ENCODE measurements around the gene PDE4B.
A peak's percentile ranks its signal among the peaks of the same experiment; 100 is the strongest.
"Not testable (repeated sequence)": the region's sequence is repeated elsewhere in the genome, so short reads cannot be mapped to it uniquely, and the experiment has no call there.

PDE4B gene

DNA sequence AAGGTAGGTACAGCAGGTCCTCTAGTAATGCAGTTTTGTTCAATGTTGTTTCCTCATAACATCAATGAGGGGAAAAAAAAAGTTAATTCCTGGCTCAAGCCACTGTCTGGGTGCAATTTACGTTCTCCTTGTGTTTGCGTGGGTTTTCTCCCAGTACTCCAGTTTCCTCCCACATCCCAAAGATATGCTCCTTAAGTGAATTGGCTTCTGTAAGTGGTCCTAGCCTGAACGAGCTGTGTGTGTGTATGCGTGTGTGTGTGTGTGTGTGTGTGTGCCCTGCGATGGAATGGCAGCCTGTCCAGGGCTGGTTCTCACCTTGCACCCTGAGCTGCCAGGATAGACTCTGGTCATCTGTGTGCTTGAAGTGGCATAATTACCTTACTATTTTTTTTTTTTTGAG lies 332.0 kb downstream of the PDE4B start:
- TF ChIP-seq, protein P1, sequence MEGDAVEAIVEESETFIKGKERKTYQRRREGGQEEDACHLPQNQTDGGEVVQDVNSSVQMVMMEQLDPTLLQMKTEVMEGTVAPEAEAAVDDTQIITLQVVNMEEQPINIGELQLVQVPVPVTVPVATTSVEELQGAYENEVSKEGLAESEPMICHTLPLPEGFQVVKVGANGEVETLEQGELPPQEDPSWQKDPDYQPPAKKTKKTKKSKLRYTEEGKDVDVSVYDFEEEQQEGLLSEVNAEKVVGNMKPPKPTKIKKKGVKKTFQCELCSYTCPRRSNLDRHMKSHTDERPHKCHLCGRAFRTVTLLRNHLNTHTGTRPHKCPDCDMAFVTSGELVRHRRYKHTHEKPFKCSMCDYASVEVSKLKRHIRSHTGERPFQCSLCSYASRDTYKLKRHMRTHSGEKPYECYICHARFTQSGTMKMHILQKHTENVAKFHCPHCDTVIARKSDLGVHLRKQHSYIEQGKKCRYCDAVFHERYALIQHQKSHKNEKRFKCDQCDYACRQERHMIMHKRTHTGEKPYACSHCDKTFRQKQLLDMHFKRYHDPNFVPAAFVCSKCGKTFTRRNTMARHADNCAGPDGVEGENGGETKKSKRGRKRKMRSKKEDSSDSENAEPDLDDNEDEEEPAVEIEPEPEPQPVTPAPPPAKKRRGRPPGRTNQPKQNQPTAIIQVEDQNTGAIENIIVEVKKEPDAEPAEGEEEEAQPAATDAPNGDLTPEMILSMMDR (IDR thresholded peaks at IDR 0.05; ENCODE audit: low read depth, low read length), result no peak
- H3K4me3 ChIP-seq (ENCODE audit: low read depth, low read length), result no peak overlapping the region
- in situ Hi-C loops (cut with HindIII; ENCODE audit: low sequenced_read_pairs), result no loop called here
- no peak for DNase-seq (ENCODE audit: low read depth, low spot score)

DNA sequence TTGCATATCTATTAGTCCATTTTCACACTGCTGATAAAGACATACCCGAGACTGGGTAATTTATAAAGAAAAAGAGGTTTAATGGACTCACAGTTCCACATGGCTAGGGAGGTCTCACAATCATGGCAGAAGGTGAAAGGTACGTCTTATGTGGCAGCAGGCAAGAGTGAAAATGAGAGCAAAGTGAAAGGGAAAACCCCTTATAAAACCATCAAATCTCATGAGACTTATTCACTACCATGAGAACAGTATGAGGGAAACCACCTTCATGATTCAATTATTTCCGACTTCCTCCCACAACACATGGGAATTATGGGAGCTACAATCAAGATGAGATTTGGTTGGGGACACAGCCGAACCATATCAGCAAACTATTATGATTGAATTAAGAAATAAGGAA lies 335.9 kb downstream of the PDE4B start:
- H3K4me3 ChIP-seq (ENCODE audit: low read depth, low read length); DNase-seq (ENCODE audit: low read depth, low spot score); in situ Hi-C loops (cut with HindIII; ENCODE audit: low sequenced_read_pairs): not testable (repeated sequence)

DNA sequence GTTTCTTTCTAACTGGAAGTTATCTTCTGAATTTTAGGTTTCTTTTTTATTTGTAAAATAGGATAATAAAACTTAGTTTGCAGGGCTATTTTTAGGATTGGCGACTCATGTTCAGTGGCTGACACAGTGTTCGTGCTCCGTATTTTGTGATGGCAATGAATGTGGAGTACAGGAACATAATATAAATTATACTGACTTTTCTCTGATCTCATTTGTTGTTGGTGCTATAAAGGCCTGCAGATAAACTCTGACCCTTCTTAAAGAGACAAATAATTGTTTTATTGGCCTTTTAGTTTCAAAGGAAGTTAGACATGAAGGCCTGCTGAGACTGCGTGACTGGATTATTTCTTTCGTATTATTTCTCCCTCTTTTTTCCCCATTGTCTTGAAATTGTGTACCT lies 339.6 kb downstream of the PDE4B start:
- in situ Hi-C loops (cut with HindIII; ENCODE audit: low sequenced_read_pairs), result no loop called here
- TF ChIP-seq, protein P1 (IDR thresholded peaks at IDR 0.05; ENCODE audit: low read depth, low read length), result no peak
- H3K4me3 ChIP-seq (ENCODE audit: low read depth, low read length), result no peak overlapping the region
- DNase-seq (ENCODE audit: low read depth, low spot score), result no peak

DNA sequence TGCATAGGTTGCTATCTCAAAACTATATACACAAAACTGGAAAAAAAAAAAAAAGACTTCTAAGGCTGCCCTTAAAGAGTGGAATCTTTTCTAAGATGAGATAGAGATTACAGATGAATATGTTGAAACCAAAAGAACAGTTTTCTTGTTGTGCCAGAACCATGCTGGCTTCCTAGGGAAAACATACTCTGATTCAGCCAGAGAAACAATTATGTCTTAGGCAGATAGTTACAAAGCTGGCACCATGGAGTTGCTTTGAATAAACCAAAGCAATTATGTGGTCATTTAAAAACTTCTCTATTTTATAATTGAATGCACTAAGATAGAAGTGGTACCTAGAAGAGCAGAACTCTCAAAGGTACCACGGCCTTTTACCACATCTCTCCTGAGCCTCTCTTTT lies 341.3 kb downstream of the PDE4B start:
- no peak for DNase-seq (ENCODE audit: low read depth, low spot score)
- TF ChIP-seq, protein P1 (IDR thresholded peaks at IDR 0.05; ENCODE audit: low read depth, low read length), result no peak
- H3K4me3 ChIP-seq (ENCODE audit: low read depth, low read length), result no peak overlapping the region
- in situ Hi-C loops (cut with HindIII; ENCODE audit: low sequenced_read_pairs), result no loop called here

DNA sequence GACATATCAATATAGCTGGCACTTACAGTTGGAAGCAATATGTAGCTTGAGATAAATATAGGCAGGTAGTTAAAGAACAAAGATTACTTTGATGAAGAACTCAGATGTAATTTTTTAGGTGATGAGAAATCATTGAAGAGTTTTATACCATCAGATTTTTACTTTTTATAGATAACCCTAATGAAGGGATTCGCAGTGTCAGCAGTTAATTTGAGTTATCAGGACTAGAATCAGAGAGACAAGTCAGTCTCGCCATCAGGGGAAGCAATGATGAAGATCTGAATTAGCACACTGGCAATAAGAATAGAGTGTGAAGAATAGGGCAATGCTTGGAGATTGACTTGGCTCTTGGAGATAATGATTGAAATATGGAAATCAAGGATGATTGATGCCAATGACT lies 342.5 kb downstream of the PDE4B start:
- TF ChIP-seq, protein P1 (IDR thresholded peaks at IDR 0.05; ENCODE audit: low read depth, low read length), result no peak
- no peak overlapping the region for H3K4me3 ChIP-seq (ENCODE audit: low read depth, low read length)
- in situ Hi-C loops (cut with HindIII; ENCODE audit: low sequenced_read_pairs), result no loop called here
- no peak for DNase-seq (ENCODE audit: low read depth, low spot score)

DNA sequence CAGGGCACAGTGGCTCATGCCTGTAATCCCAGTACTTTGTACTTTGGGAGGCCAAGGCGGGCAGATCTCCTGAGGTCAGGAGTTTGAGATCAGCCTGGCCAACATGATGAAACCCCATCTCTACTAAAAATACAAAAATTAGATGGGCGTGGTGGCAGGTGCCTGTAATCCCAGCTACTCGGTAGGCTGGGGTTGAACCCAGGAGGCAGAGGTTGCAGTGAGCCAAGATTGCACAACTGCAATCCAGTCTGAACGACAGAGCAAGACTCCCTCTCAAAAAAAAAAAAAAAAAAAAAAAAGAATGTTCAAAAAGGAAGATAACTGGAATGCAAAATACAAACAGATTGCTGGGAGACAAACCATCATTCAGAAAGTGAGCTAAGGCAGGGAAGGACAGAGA lies 343.7 kb downstream of the PDE4B start:
- DNase-seq (ENCODE audit: low read depth, low spot score); in situ Hi-C loops (cut with HindIII; ENCODE audit: low sequenced_read_pairs): not testable (repeated sequence)

DNA sequence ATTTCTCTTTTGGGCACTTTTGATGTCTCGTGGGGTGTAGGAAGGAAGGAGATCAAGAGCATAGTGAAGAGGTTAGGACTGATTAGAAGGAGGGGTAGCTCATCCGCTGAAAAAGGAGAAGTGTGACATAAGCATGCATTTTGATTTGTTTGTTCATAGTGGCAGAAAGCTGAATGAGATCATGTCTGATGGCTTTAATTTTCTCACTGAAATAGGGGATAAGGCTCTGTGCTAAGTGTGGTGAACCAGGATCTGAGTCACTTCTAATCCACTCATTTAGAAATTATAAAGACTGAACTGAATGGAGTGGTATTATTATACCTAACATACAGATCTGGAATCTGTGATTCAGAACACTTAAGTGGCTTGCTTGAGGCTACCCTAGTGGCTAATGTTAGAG lies 344.5 kb downstream of the PDE4B start:
- in situ Hi-C loops (cut with HindIII; ENCODE audit: low sequenced_read_pairs), result no loop called here
- DNase-seq (ENCODE audit: low read depth, low spot score), result peak; percentile 0
- H3K4me3 ChIP-seq (ENCODE audit: low read depth, low read length), result no peak overlapping the region
- TF ChIP-seq, protein P1 (IDR thresholded peaks at IDR 0.05; ENCODE audit: low read depth, low read length), result no peak

More for the DNA sequence above, 343.7 kb downstream of the PDE4B start:
- H3K4me3 ChIP-seq (ENCODE audit: low read depth, low read length), result not testable (repeated sequence)

DNA sequence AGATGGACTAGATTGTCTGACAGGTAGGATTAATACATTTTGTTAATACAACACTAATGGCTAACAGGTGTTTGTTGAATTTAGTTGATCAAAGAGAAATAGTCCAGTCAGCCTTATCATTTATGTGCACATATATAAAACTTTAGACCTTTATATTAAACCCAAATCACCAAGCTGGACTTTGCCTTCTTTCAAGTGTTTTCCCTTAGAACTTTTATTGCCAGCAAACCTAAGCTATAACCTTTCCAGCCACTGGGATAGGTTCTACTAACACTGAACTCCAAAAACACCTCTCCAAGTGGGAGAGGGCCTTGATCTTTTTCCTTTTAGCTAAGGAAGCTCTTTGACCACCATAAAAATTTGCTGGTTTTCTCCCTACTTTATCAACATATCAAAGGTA lies 345.9 kb downstream of the PDE4B start:
- in situ Hi-C loops (cut with HindIII; ENCODE audit: low sequenced_read_pairs), result no loop called here
- H3K4me3 ChIP-seq (ENCODE audit: low read depth, low read length), result no peak overlapping the region
- TF ChIP-seq, protein P1 (IDR thresholded peaks at IDR 0.05; ENCODE audit: low read depth, low read length), result no peak
- DNase-seq (ENCODE audit: low read depth, low spot score), result no peak

Data from astrocyte of the spinal cord (primary cell).